ENCODE measurements around the gene TNFRSF8.

- TF ChIP-seq, protein P1, sequence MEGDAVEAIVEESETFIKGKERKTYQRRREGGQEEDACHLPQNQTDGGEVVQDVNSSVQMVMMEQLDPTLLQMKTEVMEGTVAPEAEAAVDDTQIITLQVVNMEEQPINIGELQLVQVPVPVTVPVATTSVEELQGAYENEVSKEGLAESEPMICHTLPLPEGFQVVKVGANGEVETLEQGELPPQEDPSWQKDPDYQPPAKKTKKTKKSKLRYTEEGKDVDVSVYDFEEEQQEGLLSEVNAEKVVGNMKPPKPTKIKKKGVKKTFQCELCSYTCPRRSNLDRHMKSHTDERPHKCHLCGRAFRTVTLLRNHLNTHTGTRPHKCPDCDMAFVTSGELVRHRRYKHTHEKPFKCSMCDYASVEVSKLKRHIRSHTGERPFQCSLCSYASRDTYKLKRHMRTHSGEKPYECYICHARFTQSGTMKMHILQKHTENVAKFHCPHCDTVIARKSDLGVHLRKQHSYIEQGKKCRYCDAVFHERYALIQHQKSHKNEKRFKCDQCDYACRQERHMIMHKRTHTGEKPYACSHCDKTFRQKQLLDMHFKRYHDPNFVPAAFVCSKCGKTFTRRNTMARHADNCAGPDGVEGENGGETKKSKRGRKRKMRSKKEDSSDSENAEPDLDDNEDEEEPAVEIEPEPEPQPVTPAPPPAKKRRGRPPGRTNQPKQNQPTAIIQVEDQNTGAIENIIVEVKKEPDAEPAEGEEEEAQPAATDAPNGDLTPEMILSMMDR (conservative IDR thresholded peaks at IDR 0.05 in 1 of 2, IDR thresholded peaks at IDR 0.05 in 1 of 2; ENCODE audit: extremely low read depth in 1 of 2, insufficient read depth in 1 of 2, low read depth in 1 of 2, low read length in 2 of 2): no peak
- no peak for TF ChIP-seq EZH2 (IDR thresholded peaks at IDR 0.05; ENCODE audit: borderline replicate concordance, low read length)
These were observed 67.5 kb downstream of the TNFRSF8 start for GRCh38 chr1:12130466-12131130.

All from mammary epithelial cell (primary cell).